ENCODE measurements around the gene E4F1. TPM values are rescaled to one million over a fixed set of nuclear protein-coding genes. Genes with fewer than 3 reads are reported as not detected.

The E4F1 gene
- total and polyA plus RNA-seq, 2 of the 13 experiments (the other 11 are each of a cell fraction or from before 2014, with no cell fraction given), result 13.8 to 19.5 TPM

GRCh38 chr16:2212362-2213324 is 10.7 kb upstream of the E4F1 start:
- H3K27ac ChIP-seq (ENCODE audit: extremely low read length, insufficient read depth, low read length), result peak overlapping the region; percentile 25
- ATAC-seq (no peak), DNase-seq (ENCODE audit: low spot score) (no peak), FAIRE-seq (no peak)
- peaks cover 56% of the 10 kb centered on the region for H3K4me1 ChIP-seq (ENCODE audit: insufficient read depth, low read length)
- no peaks in the 10 kb centered on the region for H3K9me3 ChIP-seq (ENCODE audit: low read length)
- ChIA-PET CTCF (ENCODE audit: low intra/inter-chr PET ratio, low total read pairs) (no interaction called here), POLR2A (interaction anchor here (0.6 to 0.7 kb wide), 2 partner anchors 14 to 48 kb away, joined by 3 read pairs; no protein-coding TSS in a partner anchor)
- intact Hi-C loops (cut with micrococcal nuclease; ENCODE audit: unreplicated experiment) (no loop called here), in situ Hi-C loops (cut with HindIII; ENCODE audit: extremely low pct_ligation_motif_present, low pct_unique_long_range_greater_than_20kb) (no loop called here)
- peak overlapping the region; percentile 95 for H3K9ac ChIP-seq (ENCODE audit: insufficient read depth, low read depth, low read length)
- WGBS (ENCODE audit: low lambda C conversion rate), result 48% methylated on average over 6 of the region's 19 CpGs
- peak overlapping the region; percentile 63 to 89 (median 69); a peak in 5 of 6 replicates for H3K4me3 ChIP-seq (replicated peaks in 1 of 3; ENCODE audit: insufficient read depth in 1 of 3, low read depth in 2 of 3, low read length in 3 of 3)
- H3K36me3 ChIP-seq (replicated peaks in 1 of 2; ENCODE audit: control insufficient read depth in 1 of 2, insufficient read depth in 2 of 2, low read length in 2 of 2), result peaks cover 4 to 13% of the 10 kb centered on the region in 2 experiments; a peak in 4 of 5 replicates
- peak overlapping the region; percentile 95 for H3K4me2 ChIP-seq (ENCODE audit: low read depth, low read length)
- H2AFZ ChIP-seq (ENCODE audit: low read length), result no peak overlapping the region
- H4K20me1 ChIP-seq (ENCODE audit: insufficient read depth, low read length), result 0 out of 2 replicates have a peak, but pooled peaks cover 3% of the 10 kb centered on the region
- no peaks in the 10 kb centered on the region; a peak in 1 of 5 replicates for H3K27me3 ChIP-seq (ENCODE audit: control insufficient read depth in 1 of 2, insufficient read depth in 2 of 2, low read length in 2 of 2)
- peaks cover 20% of the 10 kb centered on the region for H3K79me2 ChIP-seq (ENCODE audit: insufficient read depth, low read length)
- BruUV-seq (replicated peaks), result TSS peak; percentile 73
- TF ChIP-seq EED (CRISPR knock-in tag; IDR thresholded peaks at IDR 0.05) (no peak), AGO1 (IDR thresholded peaks at IDR 0.05; ENCODE audit: low read depth, low read length, poor library complexity, severe bottlenecking) (peak; percentile 53), SMAD3 (CRISPR knock-in tag; IDR thresholded peaks at IDR 0.05) (no peak), KDM2A (CRISPR knock-in tag; IDR thresholded peaks at IDR 0.05; ENCODE audit: borderline replicate concordance, low read depth) (peak; percentile 24; the same call in 1 of the 2 replicates), GABPB1 (CRISPR knock-in tag; IDR thresholded peaks at IDR 0.05) (0 out of 2 replicates have a peak, but pooled peaks have one; percentile 6), HOXD1 (CRISPR knock-in tag; IDR thresholded peaks at IDR 0.05) (no peak), AGO2 (optimal IDR thresholded peaks at IDR 0.05; ENCODE audit: low read depth, low read length) (peak; percentile 74), MEIS1 (CRISPR knock-in tag; IDR thresholded peaks at IDR 0.05; ENCODE audit: borderline replicate concordance) (no peak), ZNF768 (CRISPR knock-in tag; IDR thresholded peaks at IDR 0.05) (peak; percentile 33; the same call in 1 of the 2 replicates), HNRNPK (IDR thresholded peaks at IDR 0.05; ENCODE audit: low read depth, low read length, poor library complexity, severe bottlenecking) (no peak)
